GM19397 (cell line): ENCODE results near the gene B3GALT2.
"Not testable (repeated sequence)": the region's sequence is repeated elsewhere in the genome, so short reads cannot be mapped to it uniquely, and the experiment has no call there.

Experiments used
- ATAC-seq: cut with Tn5 transposase; IDR thresholded peaks from one replicate; pipeline ENCODE4 v1.9.1; 2021; ENCODE audit warnings: mild to moderate bottlenecking, moderate library complexity; ENCODE audit not compliant: unreplicated experiment

The B3GALT2 gene, protein sequence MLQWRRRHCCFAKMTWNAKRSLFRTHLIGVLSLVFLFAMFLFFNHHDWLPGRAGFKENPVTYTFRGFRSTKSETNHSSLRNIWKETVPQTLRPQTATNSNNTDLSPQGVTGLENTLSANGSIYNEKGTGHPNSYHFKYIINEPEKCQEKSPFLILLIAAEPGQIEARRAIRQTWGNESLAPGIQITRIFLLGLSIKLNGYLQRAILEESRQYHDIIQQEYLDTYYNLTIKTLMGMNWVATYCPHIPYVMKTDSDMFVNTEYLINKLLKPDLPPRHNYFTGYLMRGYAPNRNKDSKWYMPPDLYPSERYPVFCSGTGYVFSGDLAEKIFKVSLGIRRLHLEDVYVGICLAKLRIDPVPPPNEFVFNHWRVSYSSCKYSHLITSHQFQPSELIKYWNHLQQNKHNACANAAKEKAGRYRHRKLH

DNA sequence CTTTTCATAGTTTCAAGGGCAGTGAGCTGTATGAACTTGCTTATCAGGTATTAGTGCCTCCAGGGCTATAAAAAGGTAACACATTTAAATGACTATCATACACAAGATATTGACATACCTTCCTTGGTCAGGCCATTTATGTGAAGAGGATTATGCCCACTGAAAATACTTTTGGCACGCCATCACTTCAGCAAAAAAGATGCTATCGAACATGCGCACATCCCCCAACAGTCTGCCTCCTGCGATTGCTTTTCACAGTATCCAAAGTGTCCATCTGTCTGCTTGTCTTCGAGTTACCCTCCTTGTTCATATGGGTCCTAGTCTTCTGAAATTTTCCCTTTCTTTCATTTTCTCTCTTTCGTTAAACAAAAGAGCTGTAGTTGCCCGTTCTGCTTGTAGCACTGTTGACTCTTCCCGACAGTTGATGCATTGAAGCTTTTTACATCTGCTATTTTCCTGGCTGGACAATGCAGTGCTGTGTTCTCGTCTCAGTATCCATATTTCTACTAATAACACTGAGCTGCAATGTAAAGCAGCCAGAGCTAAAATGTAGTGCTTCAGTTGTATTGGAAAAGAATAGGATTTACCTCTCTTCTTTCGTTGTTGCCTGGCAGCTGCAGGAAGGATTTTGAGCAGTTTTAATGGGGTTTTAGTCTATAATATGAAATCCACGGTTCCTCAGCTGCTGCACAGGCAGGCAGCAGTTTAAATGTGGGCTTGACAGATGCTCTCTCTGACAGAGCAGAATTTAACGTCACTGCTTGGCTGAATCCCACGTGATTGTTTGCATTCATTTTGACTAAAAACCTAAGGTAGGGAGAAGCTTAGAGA, at the start of gene B3GALT2:
B3GALT2 (minus strand) TSS at position 713 of the 831 bp plus-strand sequence. CDS start 5,051 bp downstream, outside the sequence.
- no peak for ATAC-seq

DNA sequence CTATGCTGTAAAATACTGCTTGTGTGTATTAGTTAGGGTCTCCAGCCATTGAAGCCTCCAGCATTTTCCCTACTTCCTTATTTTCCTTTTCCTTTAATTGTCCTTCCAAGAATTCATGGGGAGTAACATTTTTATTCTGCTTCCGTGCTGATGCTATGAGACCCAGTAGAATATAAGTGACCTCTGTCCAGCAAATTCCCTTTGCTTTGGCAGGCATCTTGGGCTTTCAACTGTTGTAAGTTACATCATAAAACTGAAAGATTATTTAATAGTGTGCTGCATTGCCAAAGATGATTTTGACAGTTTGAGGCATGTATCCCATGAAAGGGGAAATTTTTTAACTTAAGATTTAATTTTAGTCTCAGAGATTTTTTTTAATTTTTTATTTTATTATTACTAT, 48.1 kb upstream of the B3GALT2 start:
- no peak for ATAC-seq

DNA sequence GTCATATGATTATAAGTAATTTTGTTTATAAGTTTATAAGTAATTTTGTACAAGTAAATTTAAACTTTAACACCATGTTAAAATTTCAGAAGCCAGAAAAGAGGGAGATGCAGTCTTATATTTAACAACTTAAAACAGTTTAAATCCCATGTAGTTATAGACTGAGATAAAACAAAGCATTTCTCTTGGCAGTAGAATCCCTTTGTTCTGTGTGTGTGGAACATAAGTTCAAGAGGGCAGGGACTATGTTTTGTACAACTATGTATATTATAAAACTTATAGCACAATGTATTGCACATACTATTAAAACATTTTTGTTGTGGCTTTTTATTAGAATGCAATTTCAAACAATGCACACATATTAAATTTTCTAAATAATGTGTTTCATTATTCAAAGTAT, 44.7 kb upstream of the B3GALT2 start:
- ATAC-seq, result not testable (repeated sequence)

DNA sequence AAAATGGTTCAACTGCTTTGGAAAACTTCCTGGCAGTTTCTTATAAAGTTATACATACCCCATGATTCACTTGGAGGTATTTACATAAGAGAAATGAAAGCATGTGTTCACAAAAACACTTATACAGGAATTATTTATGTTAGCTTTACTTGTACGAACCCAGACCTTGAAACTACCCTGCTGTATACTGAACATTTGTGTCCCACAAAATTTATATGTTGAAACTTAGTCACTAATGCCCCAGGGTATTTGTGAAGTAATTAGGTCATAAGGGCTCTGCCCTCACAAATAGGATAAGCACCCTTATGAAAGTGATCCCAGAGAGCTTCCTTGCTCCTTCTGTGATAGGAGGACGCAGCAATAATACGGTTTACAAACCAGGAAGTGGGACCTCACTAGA, 42.7 kb upstream of the B3GALT2 start:
- no peak for ATAC-seq

DNA sequence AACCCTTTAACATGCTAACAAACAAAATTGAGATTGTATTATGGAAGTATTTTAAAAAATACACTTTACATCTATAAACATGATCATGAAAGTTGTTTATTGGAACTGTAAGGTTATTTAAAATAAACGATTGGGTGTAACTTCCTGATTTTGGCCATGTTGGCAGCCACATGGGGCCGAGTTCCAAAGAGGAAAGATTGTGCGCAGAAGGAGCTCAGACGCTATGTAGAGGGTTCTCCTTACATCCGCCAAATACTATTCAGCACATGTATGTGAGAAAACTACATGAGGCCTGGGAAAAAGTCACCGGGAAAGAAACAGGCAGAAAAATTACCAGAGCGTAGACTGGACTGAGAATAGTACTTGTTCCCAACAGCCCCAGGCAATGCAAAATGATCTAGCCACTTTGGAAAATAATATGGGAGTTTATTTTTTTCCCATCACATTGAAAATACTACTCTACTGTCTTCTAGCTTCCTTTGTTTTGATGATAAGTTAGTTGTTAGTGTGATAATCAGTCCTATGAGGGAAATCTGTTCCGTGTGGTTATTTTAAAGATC, 35.7 kb upstream of the B3GALT2 start:
- ATAC-seq, result no peak

DNA sequence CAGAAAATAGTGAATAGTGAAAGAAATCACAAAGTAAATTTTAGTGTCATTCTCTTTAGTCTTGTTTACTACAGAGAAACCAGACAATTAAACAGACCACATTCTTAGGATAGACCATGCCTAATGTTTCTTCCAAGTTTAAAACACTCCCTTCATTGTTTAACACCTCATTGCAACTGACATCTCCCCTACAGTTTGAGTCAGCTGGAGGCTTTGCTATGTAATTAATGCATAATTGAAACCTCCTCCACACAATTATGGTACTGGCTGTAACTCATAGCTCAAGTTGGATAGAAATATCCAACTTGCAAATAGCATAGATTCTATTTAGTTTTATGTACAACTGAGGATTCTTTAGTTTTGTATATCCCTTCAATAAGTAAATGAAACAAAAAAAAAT, 35.2 kb upstream of the B3GALT2 start:
- ATAC-seq, result no peak

DNA sequence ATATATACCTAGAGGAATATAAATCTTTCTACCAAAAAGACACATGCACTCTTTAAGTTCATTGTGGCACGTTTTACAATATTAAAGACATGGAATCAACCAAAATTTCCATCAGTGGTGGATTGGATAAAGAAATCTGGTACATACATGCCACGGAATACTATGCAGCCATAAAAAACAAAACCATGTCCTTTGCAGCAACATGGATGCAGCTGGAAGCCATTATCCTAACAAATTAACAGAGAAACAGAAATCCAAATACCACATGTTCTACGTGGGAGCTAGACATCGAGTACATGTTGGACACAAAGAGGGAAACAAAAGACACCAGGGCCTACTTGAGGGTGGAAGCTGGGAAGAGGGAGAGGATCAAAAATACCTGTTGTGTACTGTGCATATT, 33.0 kb upstream of the B3GALT2 start:
- no peak for ATAC-seq

DNA sequence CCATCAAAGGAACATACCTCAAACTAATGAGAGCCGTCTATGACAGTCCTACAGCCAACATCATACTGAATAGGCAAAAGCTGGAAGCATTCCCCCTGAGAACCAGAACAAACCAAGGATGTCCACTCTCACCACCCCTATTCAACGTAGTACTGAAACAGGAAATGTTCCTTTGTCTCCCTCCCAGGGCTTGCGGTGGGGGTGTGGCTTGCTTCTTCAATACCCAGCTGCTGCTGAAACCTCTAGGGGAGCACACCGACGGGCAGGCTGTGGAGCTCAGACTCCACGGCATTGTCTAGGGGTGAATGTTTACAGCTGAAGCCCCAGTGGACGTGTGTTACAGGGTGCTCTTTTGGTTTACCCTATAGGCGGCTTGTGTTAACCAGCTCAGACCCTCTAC, 30.5 kb upstream of the B3GALT2 start:
- ATAC-seq, result no peak

DNA sequence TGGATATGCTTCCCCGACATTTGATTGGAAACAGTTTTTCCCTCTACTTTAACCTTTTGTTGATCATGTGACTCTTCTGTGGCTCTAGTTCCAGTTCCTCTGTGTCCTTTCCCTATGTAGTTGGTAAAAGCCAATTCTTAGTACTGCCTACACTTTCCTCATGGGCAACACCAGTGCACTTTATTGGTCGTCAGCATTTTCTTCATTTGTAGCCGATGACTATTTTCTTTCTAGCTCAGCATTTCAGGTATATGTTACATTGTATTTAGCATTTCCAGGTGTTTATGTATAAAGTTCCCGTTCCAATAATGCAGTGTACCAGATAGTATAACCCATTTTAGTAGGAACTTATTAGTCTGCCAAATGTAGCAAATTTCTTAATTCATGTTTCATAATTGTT, 27.6 kb upstream of the B3GALT2 start:
- ATAC-seq, result no peak

DNA sequence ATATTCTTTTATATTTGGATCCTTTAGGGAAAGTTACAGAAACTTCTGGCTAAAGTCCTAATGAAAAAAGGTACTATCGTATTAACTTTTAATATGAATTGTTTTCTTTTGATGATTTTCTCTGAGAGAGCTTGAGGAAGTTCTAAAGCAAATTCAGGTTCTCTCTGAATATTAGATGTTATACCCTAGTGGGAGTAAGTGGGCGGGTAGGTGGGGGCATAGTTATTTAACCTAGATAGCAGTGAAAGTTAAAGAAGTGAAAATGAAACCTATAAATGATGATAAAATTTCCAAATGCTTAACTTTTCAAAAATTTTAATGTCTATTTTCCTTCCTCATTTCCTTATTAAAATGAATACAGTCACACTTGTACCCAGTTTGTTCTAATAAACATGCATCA, 26.2 kb upstream of the B3GALT2 start:
- no peak for ATAC-seq

DNA sequence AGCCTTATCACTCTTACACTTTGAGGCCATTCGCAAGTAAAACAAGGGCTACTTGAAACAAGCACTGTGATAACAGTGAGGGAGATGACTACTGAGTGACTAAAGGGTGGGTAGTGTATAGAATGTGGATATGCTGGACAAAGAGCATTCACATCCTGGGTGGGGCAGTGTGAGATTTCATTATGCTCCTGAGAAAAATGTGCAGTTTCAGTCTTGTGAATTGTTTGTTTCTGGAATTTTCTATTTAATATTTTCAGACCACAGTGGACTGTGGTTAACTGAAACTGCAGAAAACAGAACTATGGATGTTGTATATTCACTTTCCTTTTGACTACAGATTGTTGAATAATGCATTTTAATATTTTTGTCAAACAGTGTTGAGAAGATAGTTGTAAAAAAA, 25.1 kb upstream of the B3GALT2 start:
- ATAC-seq, result peak; percentile 70

DNA sequence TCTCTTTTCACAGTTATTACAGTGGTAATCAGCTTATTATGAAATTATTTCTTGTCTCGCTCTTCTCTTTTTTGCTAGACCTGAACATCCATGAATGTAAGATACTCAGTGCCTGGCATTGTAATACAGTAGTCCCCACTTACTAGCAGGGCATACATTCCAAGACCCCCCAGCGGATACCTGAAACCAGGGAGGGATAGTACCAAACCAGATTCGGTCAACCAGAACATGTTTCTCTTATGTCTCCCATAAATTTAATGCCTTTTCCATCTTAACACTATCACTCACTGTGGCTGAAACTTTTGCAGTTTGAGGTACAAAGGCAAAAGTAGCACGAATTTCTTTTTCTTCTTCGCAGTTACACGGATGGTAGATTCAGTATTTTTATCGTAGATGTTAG, 24.6 kb upstream of the B3GALT2 start:
- ATAC-seq, result no peak

DNA sequence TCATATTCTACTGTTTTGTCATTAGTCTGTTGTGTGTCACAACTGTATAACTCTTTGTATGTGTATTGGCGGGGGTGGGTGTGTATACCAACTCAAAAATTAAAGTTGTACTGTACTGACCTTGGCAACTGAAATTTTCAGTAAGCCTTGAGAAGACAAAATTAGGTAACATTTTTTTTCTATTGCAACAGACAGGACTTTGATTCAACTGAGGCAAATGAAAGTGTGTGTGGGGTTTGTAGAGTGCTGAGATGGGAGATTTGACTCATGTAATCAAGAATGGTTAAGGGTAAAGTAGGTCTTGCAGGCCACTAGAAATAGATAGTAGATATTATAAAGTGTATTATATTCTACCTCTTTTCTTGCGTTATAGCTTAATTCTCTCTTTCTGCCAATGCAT, 14.6 kb upstream of the B3GALT2 start:
- no peak for ATAC-seq

DNA sequence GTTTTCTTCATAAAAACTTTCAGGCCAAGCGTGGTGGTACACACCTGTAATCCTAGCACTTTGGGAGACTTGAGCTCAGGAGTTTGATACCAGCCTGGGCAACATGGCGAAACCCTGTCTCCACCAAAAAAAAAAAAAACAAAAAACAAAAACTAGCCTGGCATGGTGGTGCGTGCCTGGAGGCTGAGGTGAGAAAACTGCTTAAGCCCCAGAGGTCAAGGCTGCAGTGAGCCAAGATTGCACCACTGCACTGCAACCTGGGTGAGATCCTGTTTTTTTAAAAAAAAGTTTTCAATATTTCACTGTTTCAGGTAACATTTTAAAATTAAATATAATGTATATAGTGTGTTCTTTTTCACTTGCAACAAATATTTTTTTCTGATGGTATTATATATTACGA, 13.5 kb upstream of the B3GALT2 start:
- no peak for ATAC-seq

DNA sequence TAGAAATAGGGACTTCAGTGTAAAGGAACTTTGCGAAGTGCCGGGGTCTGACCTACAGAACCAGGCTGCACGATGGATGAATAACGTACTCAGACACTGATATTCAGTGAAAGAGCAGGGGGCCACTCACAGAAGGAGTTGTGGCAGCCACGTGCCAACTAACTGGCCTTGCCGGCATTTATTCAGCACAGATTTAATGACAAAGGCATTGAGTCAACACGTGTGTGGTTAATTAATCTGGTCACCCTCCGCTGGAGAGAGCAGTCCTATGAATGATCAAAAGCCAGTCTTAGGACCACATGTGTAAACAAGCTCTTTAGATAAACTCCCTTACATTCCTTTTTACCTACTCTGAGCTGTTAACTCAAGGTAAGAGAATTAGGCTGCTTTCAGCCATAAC, 6.2 kb upstream of the B3GALT2 start:
- no peak for ATAC-seq

DNA sequence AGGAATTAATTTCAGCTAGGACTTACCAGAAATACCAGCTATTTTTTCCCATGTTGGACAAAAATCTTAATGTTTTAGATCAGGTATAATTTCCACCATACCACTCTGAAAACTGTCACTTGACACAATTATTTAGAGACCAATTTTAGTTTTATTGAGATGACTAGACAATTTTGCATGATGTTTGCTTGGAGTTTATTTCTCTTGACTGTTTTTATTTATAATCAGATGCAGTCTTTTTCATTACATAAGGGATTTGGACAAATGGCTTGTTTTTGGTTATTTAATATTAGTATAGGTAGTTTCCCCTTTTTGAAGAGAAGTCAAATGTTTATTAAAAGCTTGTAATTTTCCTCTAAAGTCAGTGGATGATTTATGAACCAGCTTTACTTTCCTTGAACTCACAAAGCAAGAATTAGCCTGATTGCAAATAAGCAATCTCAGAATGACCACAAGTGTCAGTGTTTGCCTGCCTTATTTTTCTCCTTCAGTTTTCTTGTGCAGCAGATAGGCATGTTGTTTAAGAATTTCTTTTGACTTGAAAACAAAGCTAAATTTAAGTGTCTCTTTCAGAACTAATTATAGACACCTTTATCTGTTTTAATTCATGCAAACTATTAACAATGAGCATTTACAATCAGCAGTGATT, 3.8 kb upstream of the B3GALT2 start:
- no peak for ATAC-seq

DNA sequence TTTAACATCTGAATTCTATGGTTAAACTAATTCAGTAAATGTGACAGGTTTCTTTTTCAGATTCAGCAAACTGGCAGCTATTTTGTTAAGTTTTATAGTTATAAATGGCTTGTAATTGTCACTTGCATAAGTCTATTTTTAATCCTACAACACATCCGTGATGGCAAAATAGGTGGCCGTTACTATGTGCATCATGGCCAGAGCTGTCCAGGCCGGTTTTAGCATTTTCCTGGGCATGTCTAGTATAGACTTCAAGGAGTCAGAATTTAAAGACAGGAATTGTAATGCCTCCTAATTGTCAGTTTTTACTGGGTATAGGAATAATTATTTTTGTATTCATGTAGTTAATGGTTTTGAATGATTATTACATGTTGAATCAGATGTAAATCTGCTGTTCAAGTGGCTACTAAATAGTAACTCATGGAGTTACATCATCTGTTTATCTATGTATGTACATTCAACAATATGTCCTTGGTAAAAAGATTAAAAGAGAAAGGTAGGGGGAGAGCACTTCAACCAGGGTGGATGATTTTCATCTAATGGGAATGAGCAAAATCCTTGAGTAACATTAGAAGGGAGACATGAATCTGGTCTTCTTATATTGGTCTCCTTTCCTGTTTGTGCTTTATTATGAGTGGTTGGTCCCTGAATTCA, 3.2 kb upstream of the B3GALT2 start:
- ATAC-seq, result no peak

DNA sequence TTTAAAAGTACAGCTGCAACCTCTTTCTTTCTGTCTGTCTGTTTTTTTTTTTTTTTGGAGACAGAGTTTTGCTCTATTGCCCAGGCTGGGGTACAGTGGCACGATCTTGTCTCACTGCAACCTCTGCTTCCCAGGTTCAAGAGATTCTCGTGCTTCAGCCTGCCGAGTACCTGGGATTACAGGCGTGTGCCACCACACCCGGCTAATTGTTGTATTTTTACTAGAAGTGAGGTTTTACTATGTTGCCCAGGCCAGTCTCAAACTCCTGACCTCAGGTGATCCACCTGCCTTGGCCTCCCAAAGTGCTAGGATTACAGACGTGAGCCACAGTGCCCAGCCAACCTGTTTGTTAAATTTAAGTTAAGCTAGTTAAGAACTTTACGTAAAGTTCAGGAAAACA, 2.5 kb upstream of the B3GALT2 start:
- not testable (repeated sequence) for ATAC-seq

DNA sequence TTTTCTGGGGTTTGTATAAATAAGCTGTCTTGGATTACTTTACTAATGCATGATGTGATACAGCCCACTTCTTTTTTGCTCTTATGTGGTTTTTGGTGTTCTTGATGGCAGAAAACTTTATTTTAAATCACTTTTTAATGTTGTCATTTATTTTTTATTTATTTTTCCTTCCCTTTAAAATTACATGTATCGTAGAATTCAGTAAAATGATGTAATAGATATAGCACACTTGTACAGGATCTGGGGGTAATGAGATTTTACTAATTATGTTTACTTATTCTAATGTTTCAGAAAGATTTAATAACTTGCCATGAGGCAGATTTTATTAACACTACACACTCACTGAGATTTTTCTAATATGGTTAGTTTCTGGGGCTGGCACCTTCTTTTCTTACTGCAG, 701 bp upstream of the B3GALT2 start:
- no peak for ATAC-seq

DNA sequence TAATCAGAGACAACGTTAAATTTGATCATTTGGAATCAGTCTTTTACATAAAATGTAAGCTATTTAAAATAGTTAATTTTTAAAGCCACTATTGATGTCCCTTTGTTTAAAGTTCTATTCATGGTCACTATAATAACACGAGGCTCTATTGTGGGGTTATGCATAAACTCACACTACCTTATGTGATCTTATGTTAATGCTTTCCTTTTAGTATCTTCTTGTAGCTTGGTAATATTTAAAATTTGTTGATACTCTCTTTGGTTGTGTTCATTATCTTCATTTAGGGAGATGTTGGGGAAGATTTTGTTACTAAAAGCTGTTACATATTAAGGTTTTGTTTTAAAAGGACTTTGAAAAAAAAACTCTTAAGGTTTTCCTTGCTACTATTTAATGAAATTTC, 1.2 kb downstream of the B3GALT2 start:
- no peak for ATAC-seq

DNA sequence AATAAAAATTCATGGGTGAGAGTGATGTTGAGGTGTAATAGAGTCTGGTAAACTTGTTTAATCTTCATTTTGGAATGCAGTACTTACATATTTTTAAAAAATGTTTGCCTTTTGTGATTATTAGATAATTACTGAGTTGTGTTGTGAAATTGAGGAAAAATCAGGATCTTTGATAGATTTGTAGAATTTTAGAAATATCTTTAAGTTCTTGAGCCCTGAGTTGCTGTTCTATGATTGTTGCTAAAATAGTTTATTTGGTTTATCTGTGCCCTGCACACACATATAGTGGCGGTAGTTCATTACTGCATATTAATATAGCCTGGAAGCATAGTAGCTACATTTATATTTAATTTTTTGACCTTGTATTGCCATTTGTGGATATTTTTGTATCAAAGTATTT, 1.6 kb downstream of the B3GALT2 start:
- no peak for ATAC-seq
